Skin epidermis (tissue), 12 donors: ENCODE measurements around the gene SPDYE4.
"Not testable (repeated sequence)": the region's sequence is repeated elsewhere in the genome, so short reads cannot be mapped to it uniquely, and the experiment has no call there.

Source experiments
- H3K27ac ChIP-seq, 21 experiments: fragments of 200-600 bp; sonication (generic) in 11 of 21; one replicate each; pipeline ENCODE4 v1.5.0; 2020; ENCODE audit warnings: mild to moderate bottlenecking in 3 of 21, inconsistent platforms in 2 of 21, moderate library complexity in 2 of 21
- H3K4me3 ChIP-seq, 7 experiments: fragments of 200-600 bp; sonication (generic) in 2 of 7; one replicate each; pipeline ENCODE4 v1.5.0; 2020; ENCODE audit warnings: inconsistent platforms in 2 of 7, mild to moderate bottlenecking in 2 of 7, moderate library complexity in 1 of 7

The SPDYE4 gene, protein sequence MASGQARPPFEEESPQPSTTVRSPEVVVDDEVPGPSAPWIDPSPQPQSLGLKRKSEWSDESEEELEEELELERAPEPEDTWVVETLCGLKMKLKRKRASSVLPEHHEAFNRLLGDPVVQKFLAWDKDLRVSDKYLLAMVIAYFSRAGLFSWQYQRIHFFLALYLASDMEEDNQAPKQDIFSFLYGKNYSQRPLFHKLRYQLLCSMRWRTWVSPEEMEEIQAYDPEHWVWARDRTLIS

GRCh38 chr17:8758137-8758596 lies at the start of gene SPDYE4:
SPDYE4 (minus strand) TSS chr17:8758546; CDS start chr17:8758382, 164 bp downstream.
- H3K27ac ChIP-seq, result no peak within 1 kb of the TSS
- H3K4me3 ChIP-seq, result no peak within 1 kb of the TSS

DNA sequence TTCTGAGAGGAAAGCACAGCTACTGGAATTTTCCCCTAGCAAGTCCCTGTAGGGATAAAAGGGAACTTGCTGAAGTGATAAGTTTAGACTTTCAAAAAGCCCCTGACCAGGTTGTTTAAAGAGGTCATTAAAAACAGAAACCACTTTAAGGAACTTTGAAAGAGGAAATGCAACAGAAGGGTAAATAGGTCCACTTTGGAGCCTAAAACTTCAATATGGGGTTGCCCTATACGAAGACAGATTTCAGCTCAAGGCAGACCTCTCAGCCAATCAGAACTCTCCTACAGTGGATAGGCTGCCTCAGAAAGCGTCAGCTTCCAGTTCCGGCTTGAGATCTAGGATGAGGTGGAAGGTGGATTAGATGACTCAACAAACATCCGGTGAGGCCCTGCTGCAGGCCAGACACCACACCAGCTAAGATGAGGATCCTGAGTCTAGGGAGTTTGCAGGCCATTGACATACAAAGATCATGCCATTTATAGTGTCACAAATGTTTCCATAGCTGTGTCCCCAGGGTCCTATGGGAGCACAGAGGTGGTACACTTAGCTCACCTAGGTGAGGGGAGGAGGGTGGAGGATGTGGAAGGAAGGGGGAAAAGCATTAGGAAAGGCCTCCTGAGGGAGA lies 48.7 kb upstream of the SPDYE4 start:
- peak overlapping the region in 5 of 21 experiments; percentile 25 to 65 (median 54) for H3K27ac ChIP-seq

DNA sequence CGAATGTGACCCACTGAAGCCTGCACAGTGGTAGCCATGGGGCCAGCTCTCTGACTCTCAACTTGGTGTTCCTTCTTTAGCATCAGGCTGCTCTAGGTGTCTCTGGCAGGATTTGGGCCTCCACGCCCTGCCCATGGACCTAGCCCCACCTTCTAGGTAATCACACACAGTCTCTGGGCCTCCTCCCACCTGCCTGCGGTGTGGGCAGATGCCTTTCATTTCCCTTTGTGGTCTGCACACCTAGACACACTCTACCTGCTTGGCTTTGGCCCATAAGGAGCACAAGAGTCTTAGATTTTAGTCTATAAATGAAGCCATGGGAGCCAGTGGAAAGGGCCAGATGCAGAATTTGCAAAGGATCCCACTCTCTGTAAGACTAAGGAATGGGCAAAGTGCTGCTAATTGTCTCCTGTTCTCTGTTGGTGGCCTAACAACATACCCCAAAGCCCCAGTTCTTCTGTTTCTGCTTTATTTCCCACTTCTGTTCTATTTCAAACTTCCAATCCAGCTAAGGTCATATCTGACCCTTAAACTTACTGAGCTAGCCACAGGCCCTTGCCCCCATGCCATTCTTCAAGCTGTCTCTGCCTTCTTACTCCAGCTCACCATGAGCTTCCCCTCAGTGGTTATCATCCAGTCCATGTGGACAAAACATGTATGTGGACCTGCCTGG lies 48.0 kb upstream of the SPDYE4 start:
- Histone ChIP-seq H3K27ac (peak overlapping the region in 5 of 21 experiments; percentile 25 to 65 (median 50)), H3K4me3 (no peak overlapping the region)

More for the DNA sequence above, 48.7 kb upstream of the SPDYE4 start:
- no peak overlapping the region for H3K4me3 ChIP-seq

- peak overlapping the region in 1 of 21 experiments; percentile 65 for H3K27ac ChIP-seq
- H3K4me3 ChIP-seq, result not testable (repeated sequence)
These were observed 47.0 kb upstream of the SPDYE4 start for GRCh38 chr17:8805396-8805795.

DNA sequence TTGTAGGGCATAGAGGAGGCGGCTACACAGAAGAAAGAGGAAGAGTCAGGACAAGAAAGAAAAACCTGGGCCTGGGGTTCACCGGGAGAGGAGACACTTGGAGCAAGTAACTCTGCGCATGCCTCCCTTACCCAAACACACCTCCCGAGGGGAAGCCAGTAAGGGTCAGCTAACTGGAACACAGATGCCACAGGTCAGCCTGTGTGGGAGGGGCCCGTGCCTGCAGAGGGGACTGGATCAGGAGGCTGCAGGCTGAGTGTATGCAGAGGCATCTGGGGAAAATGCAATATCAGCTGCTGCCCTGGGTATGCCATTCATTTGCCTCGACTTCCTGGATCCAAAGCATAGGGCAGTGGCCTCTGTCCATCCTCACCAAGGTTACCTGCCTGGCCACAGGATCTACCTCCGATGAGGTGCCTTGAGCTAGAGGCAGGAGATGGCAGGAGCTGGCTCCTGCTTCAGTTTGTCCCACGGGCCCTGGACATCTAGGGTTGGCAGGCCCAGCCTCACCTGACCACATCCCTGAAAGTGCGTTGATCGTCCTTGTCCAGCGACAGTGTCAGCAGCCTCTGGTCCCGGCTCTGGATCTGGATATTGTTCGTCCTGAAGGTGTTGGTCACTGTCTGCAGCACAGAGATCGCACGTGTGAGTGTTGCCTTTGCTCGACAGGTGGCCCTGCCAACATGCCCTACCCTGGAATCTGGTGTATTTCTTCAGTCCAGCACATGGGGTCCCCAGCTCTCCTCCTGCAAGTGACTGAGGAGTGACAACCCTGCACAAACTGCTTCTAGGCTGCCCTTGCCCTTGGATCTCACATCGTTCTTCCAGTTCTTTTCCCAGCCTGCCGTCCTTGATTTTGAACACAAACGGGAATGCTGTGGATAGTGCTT lies 45.4 kb upstream of the SPDYE4 start:
- H3K4me3 ChIP-seq, result no peak overlapping the region
- H3K27ac ChIP-seq, result no peak overlapping the region

DNA sequence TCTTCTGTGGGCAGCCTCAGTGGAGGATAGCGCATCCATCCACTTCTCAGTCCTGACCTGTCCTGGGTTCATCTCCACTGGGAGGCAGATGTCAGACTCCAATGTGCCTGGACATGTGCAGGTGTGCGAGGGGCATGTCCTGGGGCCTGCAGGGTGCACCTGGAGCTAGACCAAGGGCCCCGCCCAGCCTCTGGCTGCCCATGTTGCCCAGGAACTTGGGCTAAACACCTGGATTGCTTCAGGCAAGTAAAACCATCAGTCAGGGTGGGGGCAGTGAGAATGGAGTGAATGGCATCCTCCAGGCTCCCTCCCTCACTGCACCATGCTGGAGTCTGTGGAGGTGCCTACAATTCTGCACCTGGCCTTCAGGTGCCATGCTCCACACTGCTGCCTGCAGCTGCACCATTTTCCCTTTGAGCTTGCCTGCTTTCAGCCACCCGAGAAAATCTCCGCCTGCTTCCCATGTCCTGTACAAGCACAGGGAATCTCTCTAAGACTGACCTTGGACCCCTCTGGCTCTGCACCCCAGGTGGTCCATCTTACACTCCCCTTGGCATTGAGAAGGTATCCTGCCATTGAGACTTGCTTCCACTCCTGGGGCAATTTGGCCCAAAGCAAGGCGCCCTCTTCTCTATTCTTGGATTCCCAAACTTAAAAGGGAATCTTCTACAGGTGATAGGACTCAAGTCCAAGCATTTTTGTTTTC lies 42.9 kb upstream of the SPDYE4 start:
- Histone ChIP-seq H3K4me3 (no peak overlapping the region), H3K27ac (no peak overlapping the region)

- Histone ChIP-seq H3K4me3 (no peak overlapping the region), H3K27ac (no peak overlapping the region)
These were observed 42.3 kb upstream of the SPDYE4 start for GRCh38 chr17:8800656-8801055.

DNA sequence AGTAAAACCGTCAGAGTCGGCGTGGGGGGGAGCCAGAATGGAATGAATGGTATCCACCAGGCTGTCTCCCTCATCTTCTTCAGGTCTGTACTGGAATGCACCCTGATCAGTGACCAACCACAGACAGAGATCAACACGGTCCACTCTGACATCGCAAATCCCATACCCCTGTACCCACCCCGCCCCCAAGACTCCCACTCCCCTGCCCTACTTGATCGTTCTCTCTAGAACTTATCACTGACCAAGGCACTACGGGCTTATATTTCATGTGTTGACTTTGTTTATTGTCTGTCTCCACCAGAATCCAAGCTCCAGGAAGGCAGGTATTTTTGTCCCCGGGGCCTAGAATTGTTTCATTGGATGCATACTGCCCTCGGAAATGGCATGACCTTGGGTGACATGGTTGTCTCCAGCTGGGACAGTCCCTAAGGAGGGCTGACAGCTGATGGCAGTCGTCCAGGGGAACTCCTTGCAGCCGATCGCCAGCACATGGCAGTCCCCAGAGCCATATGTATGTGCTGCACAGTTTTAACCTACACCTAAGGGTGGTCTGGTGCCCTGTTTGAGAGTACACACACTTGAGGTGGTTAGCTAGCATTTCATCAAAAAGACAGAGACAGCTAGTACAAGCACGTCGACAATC lies 41.3 kb upstream of the SPDYE4 start:
- H3K27ac ChIP-seq, result no peak overlapping the region
- peak overlapping the region in 2 of 7 experiments; percentile 16 to 30 for H3K4me3 ChIP-seq

DNA sequence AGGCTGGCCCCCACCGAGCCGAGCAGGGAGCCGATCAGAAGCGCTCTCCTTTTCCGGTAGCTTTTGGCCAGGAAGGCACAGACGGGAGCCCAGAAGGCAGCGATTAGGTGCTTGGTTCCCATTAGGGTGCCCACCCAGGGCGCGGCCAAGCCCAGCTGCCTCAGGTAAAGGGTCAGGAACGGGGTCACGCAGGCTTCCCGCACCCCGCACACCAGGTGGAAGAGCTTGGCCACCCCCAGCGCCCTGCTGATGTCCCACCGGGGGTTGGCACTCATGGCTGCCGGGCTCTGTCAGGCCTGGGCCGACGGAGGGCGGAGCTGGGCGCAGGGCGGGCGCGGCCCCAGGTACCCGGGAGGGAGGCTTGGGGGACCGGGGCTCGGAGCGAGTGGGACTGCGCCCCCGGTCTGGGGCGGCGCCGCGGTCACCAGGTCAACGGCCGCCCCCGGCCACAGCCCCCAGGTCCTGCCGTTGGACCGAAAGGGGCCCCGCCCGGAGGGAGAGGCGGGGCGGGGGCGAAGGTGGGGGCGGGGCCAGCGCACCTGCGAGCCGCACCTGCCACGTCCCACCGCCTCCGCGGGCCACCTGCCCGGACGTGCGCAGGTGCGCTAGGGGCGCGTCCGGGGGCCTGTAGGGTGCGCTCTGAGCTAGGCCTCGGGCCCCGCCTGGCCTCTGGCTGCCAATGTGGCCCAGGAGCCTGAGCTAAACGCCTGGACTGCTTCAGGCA lies 40.7 kb upstream of the SPDYE4 start, which contains the start of gene MFSD6L:
MFSD6L (minus strand) TSS at position 520 of the 724 bp plus-strand sequence; CDS start at position 275, 245 bp downstream.
- Histone ChIP-seq H3K27ac (no peak within 1 kb of the TSS), H3K4me3 (peak within 1 kb of the TSS in 3 of 7 experiments; percentile 16 to 30 (median 17))

DNA sequence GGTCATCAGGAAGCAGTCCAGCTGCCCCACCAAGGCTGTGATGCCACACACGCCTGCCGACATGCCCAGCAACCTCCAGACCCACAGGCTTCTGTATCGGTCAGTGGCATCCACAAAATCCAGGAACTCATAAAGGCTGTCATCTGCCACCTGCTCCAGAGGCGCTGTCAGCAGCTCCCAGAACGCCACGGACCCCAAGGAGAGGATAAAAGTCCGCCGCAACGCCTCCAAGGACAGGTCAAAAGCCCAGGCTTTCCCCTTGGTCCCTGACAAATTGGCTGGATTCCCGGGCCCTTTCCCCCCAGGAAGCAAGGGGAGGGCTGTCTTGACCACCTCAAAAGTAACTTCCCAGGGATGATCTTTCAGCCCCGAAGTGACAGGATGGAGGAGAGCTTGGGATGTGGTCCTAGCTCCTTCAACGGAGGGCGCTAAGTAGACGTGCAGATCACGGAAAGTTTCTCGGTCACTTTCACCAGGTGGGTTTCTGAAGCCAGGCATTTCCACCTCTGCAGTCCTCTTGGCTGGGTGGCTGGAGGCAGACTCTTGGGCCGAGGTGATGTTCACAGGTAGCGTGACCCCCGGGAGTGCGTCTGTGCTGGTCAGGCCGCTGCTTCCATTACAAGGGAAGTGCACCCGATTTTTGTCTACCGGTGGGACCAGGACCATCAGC lies 40.0 kb upstream of the SPDYE4 start:
- no peak overlapping the region for H3K27ac ChIP-seq
- H3K4me3 ChIP-seq, result no peak overlapping the region

DNA sequence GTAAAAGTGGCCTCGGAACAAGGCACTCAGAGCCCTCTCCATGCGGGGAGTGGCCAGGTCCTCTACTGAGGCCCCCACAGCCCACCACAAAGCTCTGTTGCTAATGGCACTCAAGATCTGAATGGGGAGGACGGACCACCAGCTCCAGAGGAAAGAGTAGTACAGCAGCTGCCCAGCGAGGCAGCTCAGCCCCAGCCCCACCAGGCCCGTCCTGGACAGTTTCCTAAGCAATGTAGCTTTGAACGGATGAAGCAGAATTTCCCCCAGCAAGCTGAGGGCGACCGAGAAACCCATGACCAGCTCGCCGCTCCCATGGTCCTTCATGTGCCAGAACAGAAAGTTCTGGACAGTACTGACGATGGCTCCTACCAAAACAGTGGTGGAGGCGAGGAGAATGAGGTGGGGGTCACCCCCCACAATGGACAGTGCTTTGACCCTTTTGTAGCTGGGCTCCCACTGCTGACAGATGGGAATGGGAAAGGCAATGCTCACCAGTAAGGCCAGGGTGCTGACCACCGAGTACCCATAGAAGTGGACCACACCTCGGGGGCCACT lies 39.4 kb upstream of the SPDYE4 start:
- Histone ChIP-seq H3K27ac (no peak overlapping the region), H3K4me3 (no peak overlapping the region)

DNA sequence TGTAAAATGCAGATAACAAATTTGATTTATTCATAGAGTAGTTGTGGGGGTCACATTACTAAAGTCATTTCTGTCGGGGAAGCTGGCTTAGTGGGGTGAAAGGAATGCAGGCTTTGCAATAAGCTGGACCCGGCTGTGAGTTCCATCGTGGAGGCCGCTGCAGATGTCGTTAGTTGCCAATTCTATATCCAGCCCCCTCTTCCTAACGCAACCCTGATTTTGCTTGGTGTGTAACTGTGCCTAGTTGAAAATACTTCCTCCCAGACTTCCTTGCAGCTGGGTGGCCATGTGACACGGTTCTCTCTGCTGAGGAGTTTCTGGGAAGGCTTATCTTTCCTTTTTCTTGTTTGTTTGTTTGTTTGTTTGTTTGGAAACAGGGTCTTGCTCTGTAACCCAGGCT lies 36.3 kb upstream of the SPDYE4 start:
- Histone ChIP-seq H3K27ac (peak overlapping the region in 3 of 21 experiments; percentile 10 to 39 (median 29)), H3K4me3 (no peak overlapping the region)

DNA sequence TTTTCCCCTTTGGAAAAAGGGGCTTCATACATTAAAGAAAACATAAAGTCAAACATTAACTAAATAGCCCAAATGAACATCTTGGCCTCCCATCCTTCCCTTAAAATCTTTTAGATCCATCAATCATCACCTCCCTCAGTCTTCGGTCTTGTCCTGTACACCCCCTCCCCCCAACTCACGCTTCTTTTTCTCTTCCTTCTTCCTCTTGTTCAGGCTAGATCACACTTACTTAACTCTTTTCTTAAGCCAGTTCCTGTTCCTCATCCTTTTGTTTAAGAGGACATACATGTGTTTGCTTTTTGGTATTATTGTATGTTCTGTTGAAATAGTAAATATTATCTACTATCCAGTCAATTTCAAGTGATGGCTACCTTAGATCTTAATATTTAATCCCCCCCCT lies 35.3 kb upstream of the SPDYE4 start:
- H3K27ac ChIP-seq, result no peak overlapping the region
- H3K4me3 ChIP-seq, result no peak overlapping the region

DNA sequence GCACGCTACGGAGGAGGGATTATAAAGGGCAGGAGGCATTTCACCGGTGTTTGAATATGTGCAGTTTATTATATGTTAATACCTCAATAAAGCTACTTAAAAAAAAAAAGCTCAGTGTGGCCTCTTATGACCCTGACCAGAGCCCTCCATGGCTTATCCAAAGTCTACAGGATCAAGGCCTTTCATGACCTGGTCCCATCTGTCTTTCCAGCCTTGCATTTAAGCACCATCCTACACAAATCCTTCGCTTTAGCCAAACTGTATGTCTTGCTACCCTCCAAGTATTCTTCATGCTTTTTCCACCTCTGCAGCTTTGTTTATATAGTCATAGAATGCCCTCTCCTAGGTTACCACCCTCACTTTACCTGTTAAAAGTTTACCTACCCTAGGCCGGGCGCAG lies 34.3 kb upstream of the SPDYE4 start:
- Histone ChIP-seq H3K4me3 (no peak overlapping the region), H3K27ac (no peak overlapping the region)

DNA sequence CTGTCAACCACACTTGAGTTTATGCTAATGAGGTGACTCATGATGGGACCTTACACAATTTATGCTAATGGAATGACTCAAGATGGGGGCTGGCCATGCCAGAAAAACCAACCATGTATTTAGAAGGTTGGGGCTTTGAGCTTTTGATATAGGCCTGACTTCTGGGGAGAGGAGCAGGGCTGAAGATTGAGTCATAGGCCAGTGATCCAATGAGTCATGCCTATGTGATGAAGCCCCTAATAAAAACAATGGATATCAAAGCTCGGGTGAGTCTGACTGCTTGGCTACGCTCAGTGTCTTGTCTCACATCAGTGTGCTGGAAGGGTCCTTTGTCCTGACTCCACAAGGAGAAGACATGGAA lies 33.5 kb upstream of the SPDYE4 start:
- Histone ChIP-seq H3K4me3 (no peak overlapping the region), H3K27ac (peak overlapping the region in 1 of 21 experiments; percentile 18)

- Histone ChIP-seq H3K4me3 (no peak overlapping the region), H3K27ac (no peak overlapping the region)
These were observed 33.0 kb upstream of the SPDYE4 start for GRCh38 chr17:8791248-8791909.

DNA sequence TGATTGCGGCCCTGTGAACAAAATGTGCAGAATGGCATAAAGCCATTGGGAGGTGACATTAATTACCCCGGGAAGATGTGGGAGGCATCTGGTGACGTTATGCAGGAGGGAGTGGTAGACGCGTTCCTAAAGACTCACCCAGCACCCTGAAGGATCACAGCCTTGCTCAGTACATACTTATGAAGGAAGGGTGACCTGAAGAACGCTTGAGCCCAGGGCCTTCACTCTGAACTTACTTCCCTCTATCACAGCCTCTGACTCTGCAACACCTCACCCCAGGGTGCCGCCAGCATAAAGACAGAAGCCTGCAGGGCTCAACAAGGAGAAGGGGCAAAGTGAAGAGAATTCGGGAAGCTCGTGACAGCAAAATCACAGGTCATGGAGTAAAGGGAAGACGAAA lies 31.4 kb upstream of the SPDYE4 start:
- Histone ChIP-seq H3K27ac (no peak overlapping the region), H3K4me3 (no peak overlapping the region)
